Smooth muscle cell (in vitro differentiated cells): ENCODE data around the gene STARD13. TPM values are rescaled to one million over a fixed set of nuclear protein-coding genes. Genes with fewer than 3 reads are reported as not detected.

Experiments used
- DNase-seq: peaks from one replicate; lab custom pipeline; 2025; ENCODE audit not compliant: unreplicated experiment; lab: John Stamatoyannopoulos, UW
- H2AFZ ChIP-seq: fragments of 200-600 bp; sonication (generic); 2 replicates; pipeline ENCODE4 v1.6.0; 2016; ENCODE audit warnings: antibody characterized with exemption, low read depth, mild to moderate bottlenecking
- H3F3A ChIP-seq: fragments of 200-600 bp; sonication (generic); 2 replicates; pipeline ENCODE4 v1.6.0; 2017; ENCODE audit warnings: antibody characterized with exemption, low read depth
- H3K27ac ChIP-seq: fragments of 200-600 bp; sonication (generic); 2 replicates; pipeline ENCODE4 v1.5.1; 2016; ENCODE audit warnings: low read depth, mild to moderate bottlenecking
- H3K27me3 ChIP-seq: fragments of 200-600 bp; sonication (generic); 2 replicates; pipeline ENCODE4 v1.6.1; 2016; ENCODE audit warnings: low read depth, mild to moderate bottlenecking
- H3K36me3 ChIP-seq: fragments of 200-600 bp; sonication (generic); 2 replicates; pipeline ENCODE4 v1.5.1; 2016; ENCODE audit warnings: low read depth
- H3K4me1 ChIP-seq: fragments of 200-600 bp; sonication (generic); 2 replicates; pipeline ENCODE4 v1.5.1; 2016; ENCODE audit warnings: low read depth
- H3K4me2 ChIP-seq: fragments of 200-600 bp; sonication (generic); 2 replicates; pipeline ENCODE4 v1.6.0; 2016; ENCODE audit warnings: mild to moderate bottlenecking
- H3K4me3 ChIP-seq: fragments of 200-600 bp; sonication (generic); 2 replicates; pipeline ENCODE4 v1.5.1; 2016; ENCODE audit warnings: mild to moderate bottlenecking
- H3K79me2 ChIP-seq: fragments of 200-600 bp; sonication (generic); 2 replicates; pipeline ENCODE4 v1.6.0; 2016; ENCODE audit warnings: low read depth, mild to moderate bottlenecking
- H3K9ac ChIP-seq: fragments of 200-600 bp; sonication (generic); 2 replicates; pipeline ENCODE4 v1.6.0; 2016; ENCODE audit warnings: low read depth
- H3K9me3 ChIP-seq: fragments of 200-600 bp; sonication (generic); replicated peaks from 2 replicates; pipeline ENCODE4 v1.5.1; 2016; ENCODE audit warnings: low read depth
- H4K20me1 ChIP-seq: fragments of 200-600 bp; sonication (generic); 2 replicates; pipeline ENCODE4 v1.6.0; 2016; ENCODE audit warnings: low read depth
- WGBS: methylation state at CpG from one replicate; pipeline ENCODE4 v1.1.7; 2016; ENCODE audit warnings: low lambda C conversion rate; 5-methylcytosine and 5-hydroxymethylcytosine counted together
- polyA plus RNA-seq: library from polyadenylated mRNA; unstranded; fragments of >200 nt; fragmentation: Nextera tagmentation; extraction: Ambion mirVana; gene quantifications from 2 replicates; pipeline ENCODE4 v1.2.1, GENCODE V29; 2016
- total RNA-seq: library from RNA; depleted of rRNA; stranded (reverse); fragments of >200 nt; gene quantifications from 2 replicates; pipeline ENCODE4 v1.2.3, GENCODE V29; 2014
- TF ChIP-seq, protein P1 (sequence below): fragments of 200-600 bp; sonication (generic); IDR thresholded peaks from 2 replicates; pipeline ENCODE4 v1.5.1; 2017; ENCODE audit warnings: borderline replicate concordance, mild to moderate bottlenecking, antibody characterized with exemption; ENCODE audit not compliant: insufficient read depth, poor library complexity, severe bottlenecking

STARD13 gene
- total and polyA plus RNA-seq, 2 experiments from 2014 or later, result 12.4 to 18.8 TPM

DNA sequence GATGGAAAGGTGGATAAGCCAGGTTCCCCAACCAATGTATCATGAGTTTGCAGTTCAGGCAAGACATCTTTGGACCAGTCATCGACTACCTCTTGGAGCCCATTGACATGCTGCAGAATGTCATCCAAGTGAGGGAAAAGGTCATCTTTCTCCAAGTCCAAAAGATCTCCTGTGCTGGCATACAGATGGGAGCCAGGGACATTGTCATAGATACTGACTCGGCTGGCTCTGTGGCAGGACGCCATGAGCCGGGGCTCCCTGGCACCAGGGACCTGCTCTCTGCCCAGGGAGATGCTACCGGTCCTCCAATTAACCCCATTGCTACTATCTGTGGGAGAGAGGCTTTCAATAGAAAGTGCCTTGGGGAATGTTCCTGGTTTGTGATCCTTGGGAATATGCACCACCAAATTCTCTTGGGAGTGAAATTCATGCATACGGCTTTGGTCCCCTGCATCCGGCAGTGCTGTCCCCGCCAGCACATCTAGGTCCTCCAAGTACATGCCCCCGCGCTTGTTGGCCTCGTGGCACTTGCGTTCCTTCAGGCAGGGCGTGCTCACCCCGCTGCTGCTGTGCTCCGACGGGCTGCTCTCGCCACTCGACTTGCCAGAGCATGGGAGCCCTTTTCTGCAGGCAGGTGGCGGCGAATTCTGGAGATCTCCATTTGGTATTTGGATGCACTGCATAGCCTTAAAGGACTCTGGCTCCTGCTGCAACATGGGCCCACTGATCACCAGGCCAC is 156.3 kb downstream of the STARD13 start:
- H3K36me3 ChIP-seq, result no peaks in the 10 kb centered on the region
- H3K4me3 ChIP-seq, result no peak overlapping the region
- 99% methylated on average over 20 of the region's 20 CpGs for WGBS
- H3K27ac ChIP-seq, result no peak overlapping the region
- no peaks in the 10 kb centered on the region for H3K79me2 ChIP-seq
- H4K20me1 ChIP-seq, result no peaks in the 10 kb centered on the region
- H3K9me3 ChIP-seq, result no peaks in the 10 kb centered on the region
- no peak overlapping the region for H2AFZ ChIP-seq
- H3K4me1 ChIP-seq, result peaks cover 14% of the 10 kb centered on the region
- TF ChIP-seq, protein P1, sequence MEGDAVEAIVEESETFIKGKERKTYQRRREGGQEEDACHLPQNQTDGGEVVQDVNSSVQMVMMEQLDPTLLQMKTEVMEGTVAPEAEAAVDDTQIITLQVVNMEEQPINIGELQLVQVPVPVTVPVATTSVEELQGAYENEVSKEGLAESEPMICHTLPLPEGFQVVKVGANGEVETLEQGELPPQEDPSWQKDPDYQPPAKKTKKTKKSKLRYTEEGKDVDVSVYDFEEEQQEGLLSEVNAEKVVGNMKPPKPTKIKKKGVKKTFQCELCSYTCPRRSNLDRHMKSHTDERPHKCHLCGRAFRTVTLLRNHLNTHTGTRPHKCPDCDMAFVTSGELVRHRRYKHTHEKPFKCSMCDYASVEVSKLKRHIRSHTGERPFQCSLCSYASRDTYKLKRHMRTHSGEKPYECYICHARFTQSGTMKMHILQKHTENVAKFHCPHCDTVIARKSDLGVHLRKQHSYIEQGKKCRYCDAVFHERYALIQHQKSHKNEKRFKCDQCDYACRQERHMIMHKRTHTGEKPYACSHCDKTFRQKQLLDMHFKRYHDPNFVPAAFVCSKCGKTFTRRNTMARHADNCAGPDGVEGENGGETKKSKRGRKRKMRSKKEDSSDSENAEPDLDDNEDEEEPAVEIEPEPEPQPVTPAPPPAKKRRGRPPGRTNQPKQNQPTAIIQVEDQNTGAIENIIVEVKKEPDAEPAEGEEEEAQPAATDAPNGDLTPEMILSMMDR, result no peak
- H3K27me3 ChIP-seq, result no peaks in the 10 kb centered on the region
- no peak overlapping the region for H3K9ac ChIP-seq
- no peak for DNase-seq
- peaks cover 8% of the 10 kb centered on the region for H3F3A ChIP-seq
- no peak overlapping the region for H3K4me2 ChIP-seq

DNA sequence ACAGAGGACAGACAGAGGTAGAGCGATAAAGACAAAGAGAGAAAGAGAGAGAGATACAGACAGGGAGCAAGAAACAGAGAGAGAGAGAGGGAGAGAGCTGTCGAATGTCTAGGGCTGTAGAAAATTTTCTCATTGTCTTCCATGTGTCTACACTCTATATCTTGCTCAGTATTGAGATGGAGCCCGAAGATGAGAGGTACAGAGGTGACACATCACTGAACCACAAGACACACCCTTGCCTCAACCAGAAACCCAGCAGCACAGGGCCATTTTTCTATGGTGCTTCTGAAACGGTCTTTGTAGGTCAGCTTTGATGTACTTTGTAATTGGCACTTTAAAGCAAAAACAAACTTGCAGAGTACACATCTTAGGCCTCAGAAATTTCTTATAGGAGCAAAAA is 157.4 kb downstream of the STARD13 start:
- no peaks in the 10 kb centered on the region for H3K9me3 ChIP-seq
- WGBS, result 92% methylated on average over 4 of the region's 4 CpGs
- H4K20me1 ChIP-seq, result no peaks in the 10 kb centered on the region
- H3K4me2 ChIP-seq, result no peak overlapping the region
- H3K79me2 ChIP-seq, result no peaks in the 10 kb centered on the region
- no peak overlapping the region for H3K27ac ChIP-seq
- H2AFZ ChIP-seq, result no peak overlapping the region
- H3F3A ChIP-seq, result peaks cover 8% of the 10 kb centered on the region
- H3K27me3 ChIP-seq, result no peaks in the 10 kb centered on the region
- H3K9ac ChIP-seq, result no peak overlapping the region
- H3K4me1 ChIP-seq, result peaks cover 19% of the 10 kb centered on the region
- no peak overlapping the region for H3K4me3 ChIP-seq
- DNase-seq, result no peak
- TF ChIP-seq, protein P1, result no peak
- no peaks in the 10 kb centered on the region for H3K36me3 ChIP-seq

DNA sequence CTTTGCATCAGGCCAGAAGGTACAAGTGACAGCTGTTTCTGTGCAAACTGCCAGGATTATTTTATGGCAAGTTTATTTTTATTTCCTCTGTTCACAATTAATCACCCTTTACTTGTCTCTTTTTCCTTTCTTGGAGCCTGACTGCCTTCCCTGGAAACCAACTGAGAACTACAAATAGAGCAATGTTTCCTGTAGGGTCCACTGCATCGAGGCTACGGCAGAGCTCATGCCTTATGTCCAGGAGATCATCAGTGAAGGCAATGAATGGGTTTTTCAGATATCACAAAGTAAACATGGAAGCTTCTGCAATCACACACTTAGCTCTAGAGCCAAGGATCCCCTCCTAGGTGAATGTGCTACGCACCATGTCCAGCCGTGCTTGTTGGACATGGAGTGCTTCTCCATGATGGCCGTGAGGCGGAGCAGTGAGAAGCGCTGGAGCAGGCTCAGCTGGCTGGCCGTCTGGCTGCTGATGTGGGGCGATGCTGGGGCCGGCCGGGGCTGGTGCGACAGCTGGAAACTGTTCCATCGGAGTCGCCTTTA is 158.5 kb downstream of the STARD13 start:
- no peaks in the 10 kb centered on the region for H3K27me3 ChIP-seq
- peak overlapping the region; percentile 82 for H3K27ac ChIP-seq
- peak overlapping the region; percentile 79 for H3K4me2 ChIP-seq
- peaks cover 8% of the 10 kb centered on the region for H3F3A ChIP-seq
- H3K36me3 ChIP-seq, result no peaks in the 10 kb centered on the region
- peaks cover 19% of the 10 kb centered on the region for H3K4me1 ChIP-seq
- no peak overlapping the region for H3K4me3 ChIP-seq
- no peak for DNase-seq
- TF ChIP-seq, protein P1, result no peak
- no peaks in the 10 kb centered on the region for H4K20me1 ChIP-seq
- 95% methylated on average over 14 of the region's 14 CpGs for WGBS
- H3K79me2 ChIP-seq, result no peaks in the 10 kb centered on the region
- no peaks in the 10 kb centered on the region for H3K9me3 ChIP-seq
- H3K9ac ChIP-seq, result no peak overlapping the region
- no peak overlapping the region for H2AFZ ChIP-seq
